ELF-1 (cell line): Measurements from ENCODE around the gene ESR2.
A peak's percentile ranks its signal among the peaks of the same experiment; 100 is the strongest.
"Not testable (repeated sequence)": the region's sequence is repeated elsewhere in the genome, so short reads cannot be mapped to it uniquely, and the experiment has no call there.

Source experiments
- DNase-seq: peaks from one replicate; pipeline ENCODE4 v3.0.0-alpha.2; 2016; ENCODE audit warnings: low read depth, low spot score

Gene ESR2

GRCh38 chr14:64147126-64147790, 146.9 kb downstream of the ESR2 start:
- no peak for DNase-seq

GRCh38 chr14:64137657-64138290, 156.4 kb downstream of the ESR2 start:
- peak; percentile 7 for DNase-seq

- no peak for DNase-seq
These were observed 167.6 kb downstream of the ESR2 start for GRCh38 chr14:64126548-64126947.

- DNase-seq = no peak
These were observed 168.9 kb downstream of the ESR2 start for GRCh38 chr14:64125270-64125669.

GRCh38 chr14:64123241-64123822, 170.8 kb downstream of the ESR2 start:
- no peak for DNase-seq

GRCh38 chr14:64119980-64120379, 174.2 kb downstream of the ESR2 start:
- no peak for DNase-seq

- no peak for DNase-seq
These were observed 174.7 kb downstream of the ESR2 start for GRCh38 chr14:64119500-64119899.

- no peak for DNase-seq
These were observed 175.3 kb downstream of the ESR2 start for GRCh38 chr14:64118892-64119291.

GRCh38 chr14:64118403-64118742, 175.8 kb downstream of the ESR2 start:
- DNase-seq = not testable (repeated sequence)

GRCh38 chr14:64117671-64118402, 176.3 kb downstream of the ESR2 start:
- no peak for DNase-seq

GRCh38 chr14:64115401-64115800, 178.8 kb downstream of the ESR2 start:
- no peak for DNase-seq

- DNase-seq = no peak
These were observed 179.4 kb downstream of the ESR2 start for GRCh38 chr14:64114796-64115195.

GRCh38 chr14:64114166-64114565, 180.0 kb downstream of the ESR2 start:
- DNase-seq = peak; percentile 47

GRCh38 chr14:64112867-64113678, 181.1 kb downstream of the ESR2 start:
- no peak for DNase-seq

- DNase-seq = no peak
These were observed 183.4 kb downstream of the ESR2 start for GRCh38 chr14:64110802-64111201.

- DNase-seq = no peak
These were observed 184.2 kb downstream of the ESR2 start for GRCh38 chr14:64109819-64110554.

GRCh38 chr14:64107438-64107837, 186.7 kb downstream of the ESR2 start:
- no peak for DNase-seq

GRCh38 chr14:64098120-64098519, 196.1 kb downstream of the ESR2 start:
- DNase-seq = no peak

GRCh38 chr14:64095620-64096019, 198.6 kb downstream of the ESR2 start:
- no peak for DNase-seq

- DNase-seq = no peak
These were observed 201.2 kb downstream of the ESR2 start for GRCh38 chr14:64092940-64093339.

- DNase-seq = no peak
These were observed 201.8 kb downstream of the ESR2 start for GRCh38 chr14:64092338-64092737.
